A549 treated with Hydrocortisone at 1 μM for 4 hours (cell line): ENCODE data around the gene TMC6. TPM values are rescaled to one million over a fixed set of nuclear protein-coding genes. Genes with fewer than 3 reads are reported as not detected.

ENCODE experiments used
- total RNA-seq: library from RNA; stranded (reverse); fragments of 200-300 nt; extraction: Qiagen RNA extraction; gene quantifications from 5 replicates; pipeline ENCODE4 v1.2.3, GENCODE V29; 2022

TMC6 gene, protein sequence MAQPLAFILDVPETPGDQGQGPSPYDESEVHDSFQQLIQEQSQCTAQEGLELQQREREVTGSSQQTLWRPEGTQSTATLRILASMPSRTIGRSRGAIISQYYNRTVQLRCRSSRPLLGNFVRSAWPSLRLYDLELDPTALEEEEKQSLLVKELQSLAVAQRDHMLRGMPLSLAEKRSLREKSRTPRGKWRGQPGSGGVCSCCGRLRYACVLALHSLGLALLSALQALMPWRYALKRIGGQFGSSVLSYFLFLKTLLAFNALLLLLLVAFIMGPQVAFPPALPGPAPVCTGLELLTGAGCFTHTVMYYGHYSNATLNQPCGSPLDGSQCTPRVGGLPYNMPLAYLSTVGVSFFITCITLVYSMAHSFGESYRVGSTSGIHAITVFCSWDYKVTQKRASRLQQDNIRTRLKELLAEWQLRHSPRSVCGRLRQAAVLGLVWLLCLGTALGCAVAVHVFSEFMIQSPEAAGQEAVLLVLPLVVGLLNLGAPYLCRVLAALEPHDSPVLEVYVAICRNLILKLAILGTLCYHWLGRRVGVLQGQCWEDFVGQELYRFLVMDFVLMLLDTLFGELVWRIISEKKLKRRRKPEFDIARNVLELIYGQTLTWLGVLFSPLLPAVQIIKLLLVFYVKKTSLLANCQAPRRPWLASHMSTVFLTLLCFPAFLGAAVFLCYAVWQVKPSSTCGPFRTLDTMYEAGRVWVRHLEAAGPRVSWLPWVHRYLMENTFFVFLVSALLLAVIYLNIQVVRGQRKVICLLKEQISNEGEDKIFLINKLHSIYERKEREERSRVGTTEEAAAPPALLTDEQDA
- total RNA-seq = 8.3 to 12.5 TPM (median 10.2 TPM) in 5 replicates

DNA sequence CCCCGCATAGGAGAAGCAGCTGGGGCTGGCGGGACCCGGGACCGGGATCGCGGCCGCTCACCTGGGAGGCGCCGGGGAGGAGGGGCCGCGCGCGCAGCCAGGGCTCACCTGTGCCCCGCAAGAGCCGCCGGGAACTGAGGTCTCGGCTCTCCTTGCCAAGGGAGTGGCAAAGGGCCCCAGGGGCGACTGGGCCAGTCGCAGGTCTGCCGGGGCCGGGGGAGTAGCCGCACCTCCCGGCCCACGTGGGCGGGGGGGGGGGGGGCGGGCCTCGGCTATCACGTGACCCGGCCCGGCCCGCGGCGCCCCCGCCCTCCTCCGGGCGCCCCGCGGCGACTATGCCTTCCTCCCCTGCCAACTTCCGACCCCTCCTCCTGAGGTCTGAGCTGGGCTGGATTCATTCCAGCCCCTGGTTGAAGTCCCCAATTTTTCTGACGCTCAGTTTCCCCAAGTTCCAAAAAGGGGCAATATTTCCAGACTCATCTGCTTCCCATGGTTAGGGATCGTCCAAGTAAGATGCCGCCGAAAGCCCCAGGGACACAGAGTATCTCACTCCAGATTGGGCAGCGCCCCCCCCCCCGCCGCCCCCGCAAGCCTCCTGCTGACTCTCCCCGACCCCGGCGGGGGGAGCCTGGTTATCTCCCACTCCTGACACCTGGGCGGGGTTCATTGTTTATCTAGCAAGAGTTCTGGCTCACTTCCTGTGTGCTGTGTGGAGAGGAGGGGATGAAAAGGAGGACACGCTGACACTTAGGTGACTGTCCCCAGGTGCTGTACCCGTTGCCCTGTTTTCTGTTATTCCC is at the start of gene TMC6:
TMC6 (minus strand) TSS at position 205 of the 800 bp plus-strand sequence. CDS start 1,923 bp downstream, outside the sequence.

DNA sequence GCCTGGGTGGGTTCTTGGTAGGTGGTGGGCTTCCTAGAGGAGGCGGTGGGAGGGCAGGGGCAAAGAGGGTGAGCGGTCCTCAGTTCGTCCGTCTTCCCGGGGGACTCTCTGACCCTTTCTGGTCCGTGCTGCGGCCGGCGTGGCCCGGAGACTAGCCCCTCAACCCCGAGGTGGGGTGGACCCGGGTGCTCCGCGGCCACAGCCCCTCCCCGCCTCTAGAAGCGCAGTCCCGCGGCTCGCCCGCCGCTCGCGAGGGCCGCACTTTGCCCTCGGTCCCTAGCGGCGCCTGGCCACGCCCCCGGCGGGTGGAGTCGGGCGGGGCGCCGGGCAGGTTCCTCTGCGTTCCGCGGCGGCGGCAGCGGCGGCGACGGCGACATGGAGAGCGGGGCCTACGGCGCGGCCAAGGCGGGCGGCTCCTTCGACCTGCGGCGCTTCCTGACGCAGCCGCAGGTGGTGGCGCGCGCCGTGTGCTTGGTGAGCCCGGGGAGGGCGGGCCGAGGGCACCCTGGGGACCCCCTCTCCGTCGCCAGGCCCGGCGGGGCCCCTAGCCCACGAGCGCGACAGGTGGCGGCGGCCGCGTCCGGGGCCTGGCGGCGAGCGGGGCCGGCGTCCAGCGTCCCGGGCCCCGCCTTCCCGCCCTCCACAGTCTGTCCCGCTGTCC is 39.8 kb upstream of the TMC6 start, which contains the start of gene SYNGR2:
SYNGR2 (plus strand) TSS at position 340 of the 661 bp plus-strand sequence; CDS start at position 376, 36 bp downstream.

DNA sequence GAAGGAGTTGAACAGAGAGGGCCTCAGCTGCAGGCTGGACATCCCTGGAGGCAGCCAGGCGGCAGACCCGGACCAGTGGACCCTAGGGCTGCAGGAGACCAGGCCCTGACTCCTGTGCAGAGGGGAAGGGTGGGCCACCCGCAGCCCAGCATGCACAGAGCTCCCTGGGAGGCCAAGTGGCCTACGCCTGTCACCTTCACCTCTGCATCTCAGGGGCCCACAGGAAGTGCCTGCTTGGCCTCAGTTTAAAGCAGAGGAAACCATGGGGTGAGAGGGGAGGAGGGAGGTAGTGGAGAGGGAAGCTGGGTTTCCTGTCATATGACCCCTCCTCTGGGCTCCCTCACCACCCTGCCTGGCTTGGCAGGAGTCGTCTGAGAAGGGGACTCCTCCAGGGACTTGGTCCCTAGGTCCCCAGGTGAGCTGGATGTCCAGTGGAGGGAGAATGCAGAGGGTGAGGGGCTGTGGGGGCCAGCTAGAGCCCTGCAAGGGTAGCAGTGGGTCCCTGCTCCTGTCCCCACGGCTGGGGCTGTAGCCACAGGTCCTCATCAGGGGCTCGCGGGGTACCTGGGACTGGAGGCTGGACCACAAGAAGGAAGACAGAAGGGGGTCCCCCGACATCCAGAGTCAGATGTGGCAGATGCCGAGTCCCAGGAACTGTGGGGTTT is 2.0 kb upstream of the TMC6 start, which contains the start of gene TMC8:
TMC8 (plus strand) TSS at position 335 of the 665 bp plus-strand sequence. CDS start 818 bp downstream, outside the sequence.

Other genes starting within 250 kb of the TMC6 start
- 2.1 to 3.1 TPM (median 2.2 TPM) in 5 replicates for gene TNRC6C, start 170.1 kb downstream of the TMC6 start, total RNA-seq
- gene TMC8, start 2.0 kb upstream of the TMC6 start, total RNA-seq = 0.17 to 0.51 TPM (median 0.22 TPM) in 5 replicates
- not detected in 5 replicates for gene C17orf99, start 17.6 kb upstream of the TMC6 start, total RNA-seq
- gene SYNGR2, start 39.8 kb upstream of the TMC6 start, total RNA-seq = 129 to 201 TPM (median 183 TPM) in 5 replicates
- 228 to 274 TPM (median 238 TPM) in 5 replicates for gene TK1, start 58.3 kb upstream of the TMC6 start, total RNA-seq
- 37.6 to 50.4 TPM (median 39.4 TPM) in 5 replicates for gene AFMID, start 58.6 kb upstream of the TMC6 start, total RNA-seq
- 95.0 to 106 TPM (median 105 TPM) in 5 replicates for gene BIRC5, start 85.5 kb upstream of the TMC6 start, total RNA-seq
- gene TMEM235, start 102.9 kb upstream of the TMC6 start, total RNA-seq = not detected in 5 replicates
- 30.9 to 36.8 TPM (median 33.0 TPM) in 5 replicates for gene SOCS3, start 231.3 kb upstream of the TMC6 start, total RNA-seq
- 21.0 to 26.4 TPM (median 22.8 TPM) in 5 replicates for gene PGS1, start 249.9 kb upstream of the TMC6 start, total RNA-seq